K562 (cell line): ENCODE data around the gene GPR162. TPM values are rescaled to one million over a fixed set of nuclear protein-coding genes. Genes with fewer than 3 reads are reported as not detected.

Experiments
- C11orf30 ChIP-seq: fragments of 450-650 bp; IDR thresholded peaks from 2 replicates; pipeline ENCODE4 v1.6.1; 2016; ENCODE audit warnings: low read depth, mild to moderate bottlenecking
- CHD4 ChIP-seq: fragments of 200-600 bp; sonication (generic); IDR thresholded peaks from 3 replicates; pipeline ENCODE4 v1.6.1; 2012; ENCODE audit warnings: low read depth, mild to moderate bottlenecking, mixed read lengths, low read length, inconsistent platforms; ENCODE audit not compliant: insufficient read depth, insufficient replicate concordance, poor library complexity, severe bottlenecking
- CREB1 ChIP-seq, 2 experiments: sonication (generic) in 1 of 2; formaldehyde crosslinking in 1 of 2; IDR thresholded peaks; 2 replicates each; pipeline versions ENCODE4 v1.6.1 to v1.8.0; 2012 to 2022; ENCODE audit warnings: inconsistent platforms in 1 of 2, mild to moderate bottlenecking in 1 of 2, missing genetic modification reagents in 1 of 2, moderate library complexity in 1 of 2
- E2F4 ChIP-seq: sonication (generic); formaldehyde crosslinking; IDR thresholded peaks from 2 replicates; pipeline ENCODE4 v1.8.0; 2022; ENCODE audit warnings: mild to moderate bottlenecking, low read depth, missing genetic modification reagents
- ERF ChIP-seq: fragments of 450-650 bp; formaldehyde crosslinking; IDR thresholded peaks from 2 replicates; pipeline ENCODE4 v1.4.0; 2020; ENCODE audit warnings: mild to moderate bottlenecking, mixed read lengths
- ESRRA ChIP-seq: fragments of 450-650 bp; IDR thresholded peaks from 2 replicates; pipeline ENCODE4 v1.6.1; 2014; ENCODE audit warnings: low read depth, mild to moderate bottlenecking, moderate library complexity, borderline replicate concordance
- FOXA1 ChIP-seq: fragments of 450-650 bp; IDR thresholded peaks from 2 replicates; pipeline ENCODE4 v1.6.1; 2016; ENCODE audit warnings: mild to moderate bottlenecking, borderline replicate concordance
- HDAC2 ChIP-seq: fragments of 450-650 bp; IDR thresholded peaks from 2 replicates; pipeline ENCODE4 v1.6.1; 2016; ENCODE audit warnings: mild to moderate bottlenecking
- HDAC8 ChIP-seq: fragments of 450-650 bp; IDR thresholded peaks from 2 replicates; pipeline ENCODE4 v1.6.1; 2016; ENCODE audit warnings: mild to moderate bottlenecking, missing genetic modification characterization, moderate library complexity, missing compliant biosample characterization
- HIVEP1 ChIP-seq: fragments of 250-450 bp; sonication (Bioruptor Pico); IDR thresholded peaks from 2 replicates; pipeline ENCODE4 v1.4.0; 2020; ENCODE audit warnings: mild to moderate bottlenecking
- ILK ChIP-seq: fragments of 450-650 bp; IDR thresholded peaks from 2 replicates; pipeline ENCODE4 v1.6.1; 2016; ENCODE audit warnings: missing genetic modification characterization, low read depth, mild to moderate bottlenecking, missing compliant biosample characterization, moderate library complexity, borderline replicate concordance
- MCM3 ChIP-seq: fragments of 450-650 bp; IDR thresholded peaks from 2 replicates; pipeline ENCODE4 v1.6.1; 2016
- NFATC3 ChIP-seq: fragments of 450-650 bp; IDR thresholded peaks from 2 replicates; pipeline ENCODE4 v1.6.1; 2017; ENCODE audit warnings: mild to moderate bottlenecking
- NRF1 ChIP-seq, 2 experiments: fragments of 450-650 bp; IDR thresholded peaks in 1 of 2; conservative IDR thresholded peaks in 1 of 2; 2 replicates each; pipeline ENCODE4 v1.6.1; 2014; ENCODE audit warnings: mild to moderate bottlenecking in 2 of 2
- POLR3A ChIP-seq: IDR thresholded peaks from 2 replicates; pipeline ENCODE4 v1.6.1; 2011; ENCODE audit warnings: borderline replicate concordance, mild to moderate bottlenecking, moderate library complexity; ENCODE audit not compliant: insufficient read length, insufficient read depth; ENCODE audit errors: extremely low read depth
- RFX5 ChIP-seq: IDR thresholded peaks from 2 replicates; pipeline ENCODE4 v1.6.1; 2011; ENCODE audit warnings: low read depth, mild to moderate bottlenecking, improper control_type of control experiment, low read length
- RREB1 ChIP-seq: fragments of 250-450 bp; sonication (Bioruptor Pico); IDR thresholded peaks from 2 replicates; pipeline ENCODE4 v1.4.0; 2020
- SP2 ChIP-seq: IDR thresholded peaks from 2 replicates; pipeline ENCODE4 v1.6.1; 2011; ENCODE audit warnings: mild to moderate bottlenecking, low read depth, low read length, moderate library complexity; ENCODE audit not compliant: poor library complexity, severe bottlenecking; ENCODE audit errors: extremely low read depth
- TCFL5 ChIP-seq: fragments of 250-450 bp; sonication (Bioruptor Pico); conservative IDR thresholded peaks from 2 replicates; pipeline ENCODE4 v1.6.1; 2021; ENCODE audit warnings: mild to moderate bottlenecking, moderate library complexity, matching md5 sums
- ZNF354B ChIP-seq: fragments of 250-450 bp; sonication (Bioruptor Pico); IDR thresholded peaks from 2 replicates; pipeline ENCODE4 v1.4.0; 2020
- ZNF766 ChIP-seq: fragments of 200-800 bp; sonication (Bioruptor generic); conservative IDR thresholded peaks from 2 replicates; pipeline ENCODE4 v1.6.1; 2016; ENCODE audit warnings: missing genetic modification characterization, missing compliant biosample characterization
- polyA plus RNA-seq, 8 experiments: library from polyadenylated mRNA; depleted of rRNA in 4 of 8; stranded (reverse) in 5 of 8; unstranded in 3 of 8; fragments of >200 nt; fragmentation: Nextera tagmentation in 2 of 8; fragmentation: Illumina TruSeq in 1 of 8; extraction: Ambion mirVana in 2 of 8; extraction: Trizol in 1 of 8; gene quantifications; 2 replicates each; pipeline versions ENCODE4 v1.2.1 to v1.2.3, GENCODE V29; 2011 to 2014; ENCODE audit warnings: inconsistent platforms in 1 of 8, missing spikeins in 1 of 8
- total RNA-seq, 7 experiments: library from RNA; depleted of rRNA in 6 of 7; stranded (reverse); fragments of >200 nt in 6 of 7; fragmentation: Illumina TruSeq in 2 of 7; extraction: Trizol in 2 of 7; gene quantifications; 2 replicates each; pipeline versions ENCODE4 v1.2.1 to v1.2.3, GENCODE V29; 2011 to 2021; ENCODE audit warnings: low replicate concordance in 1 of 7

Gene GPR162
- total and polyA plus RNA-seq, 9 of the 15 experiments (the other 6 are each of a cell fraction or from before 2014, with no cell fraction given), result 0.65 to 1.8 (median 1.1) TPM; not detected in 2

GRCh38 chr12:6851921-6852650 lies 30.5 kb downstream of the GPR162 start, which contains the start of gene USP5 (continued):
- TF ChIP-seq ZNF766 (CRISPR knock-in tag) (peak; percentile 98), NRF1 (conservative IDR thresholded peaks at IDR 0.05 in 1 of 2, IDR thresholded peaks at IDR 0.05 in 1 of 2) (peak; percentile 94 to 95), MCM3 (no peak), CHD4 (no peak), HDAC8 (tag) (peak; percentile 94; the same call in 1 of the 2 replicates), ZNF354B (CRISPR knock-in tag) (peak; percentile 80; the same call in 1 of the 2 replicates), RFX5 (no peak), FOXA1 (no peak), HIVEP1 (CRISPR knock-in tag) (0 out of 2 replicates have a peak, but pooled peaks have one; percentile 37), SP2 (peak; percentile 73), CREB1 (IDR thresholded peaks at IDR 0.05) (peak; percentile 77), CREB1 (CRISPR knock-in tag; IDR thresholded peaks at IDR 0.05) (peak; percentile 89), ESRRA (no peak; the same call in 1 of the 2 replicates), HDAC2 (no peak), ERF (CRISPR knock-in tag) (peak; percentile 92), RREB1 (CRISPR knock-in tag) (no peak), C11orf30 (peak; percentile 70), E2F4 (CRISPR knock-in tag) (0 out of 2 replicates have a peak, but pooled peaks have one; percentile 51), NFATC3 (no peak), TCFL5 (peak; percentile 68; the same call in 1 of the 2 replicates), ILK (no peak), POLR3A (no peak)
